Measurements from ENCODE around the gene CLPTM1L. TPM values are rescaled to one million over a fixed set of nuclear protein-coding genes. Genes with fewer than 3 reads are reported as not detected.

The CLPTM1L gene
- total RNA-seq, 2 donors from 2014 or later, result 68.0 to 89.4 TPM

DNA sequence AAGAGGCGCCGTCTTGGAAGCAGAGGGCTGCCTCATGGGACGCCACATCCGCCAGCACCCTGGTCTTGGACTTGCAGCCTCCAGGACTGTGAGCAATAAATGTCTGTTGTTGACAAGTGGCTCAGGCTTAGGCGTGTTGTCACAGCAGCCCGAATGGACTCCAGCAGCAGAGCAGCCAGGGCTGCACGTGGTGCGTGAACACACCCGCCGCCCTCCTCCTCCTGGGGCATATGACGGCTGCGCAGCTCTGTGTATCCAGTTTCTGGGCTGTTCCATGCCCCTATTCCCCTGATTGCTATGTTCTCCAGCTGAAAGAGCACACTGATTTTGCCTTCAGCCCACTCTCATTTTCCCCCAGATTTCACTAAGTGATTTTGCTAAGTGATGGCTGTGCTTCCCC is 36.0 kb upstream of the CLPTM1L start:
- Mint-ChIP-seq H3K4me3 (no peak overlapping the region), H3K9me3 (peaks cover 13% of the 10 kb centered on the region), H3K27me3 (ENCODE audit: insufficient read depth) (peaks cover 61% of the 10 kb centered on the region), H3K4me1 (peaks cover 4% of the 10 kb centered on the region), H3K27ac (no peak overlapping the region), H3K36me3 (ENCODE audit: low read depth) (no peaks in the 10 kb centered on the region)
- WGBS, 2 experiments (ENCODE audit: insufficient coverage in 1 of 2, insufficient read length in 1 of 2), result 85 to 87% methylated on average over 9 to 12 of the region's 12 CpGs
- H3K9me3 ChIP-seq (ENCODE audit: control insufficient read depth, low read length), result peaks cover 7% of the 10 kb centered on the region
- H3K9ac ChIP-seq (ENCODE audit: extremely low read depth, low read length, poor library complexity, severe bottlenecking), result no peak overlapping the region
- no peak overlapping the region for H3K4me3 ChIP-seq (ENCODE audit: low read length)
- no peaks in the 10 kb centered on the region for H3K36me3 ChIP-seq (ENCODE audit: control insufficient read depth, insufficient read depth, low read length)
- no peak for DNase-seq
- TF ChIP-seq, protein P1, sequence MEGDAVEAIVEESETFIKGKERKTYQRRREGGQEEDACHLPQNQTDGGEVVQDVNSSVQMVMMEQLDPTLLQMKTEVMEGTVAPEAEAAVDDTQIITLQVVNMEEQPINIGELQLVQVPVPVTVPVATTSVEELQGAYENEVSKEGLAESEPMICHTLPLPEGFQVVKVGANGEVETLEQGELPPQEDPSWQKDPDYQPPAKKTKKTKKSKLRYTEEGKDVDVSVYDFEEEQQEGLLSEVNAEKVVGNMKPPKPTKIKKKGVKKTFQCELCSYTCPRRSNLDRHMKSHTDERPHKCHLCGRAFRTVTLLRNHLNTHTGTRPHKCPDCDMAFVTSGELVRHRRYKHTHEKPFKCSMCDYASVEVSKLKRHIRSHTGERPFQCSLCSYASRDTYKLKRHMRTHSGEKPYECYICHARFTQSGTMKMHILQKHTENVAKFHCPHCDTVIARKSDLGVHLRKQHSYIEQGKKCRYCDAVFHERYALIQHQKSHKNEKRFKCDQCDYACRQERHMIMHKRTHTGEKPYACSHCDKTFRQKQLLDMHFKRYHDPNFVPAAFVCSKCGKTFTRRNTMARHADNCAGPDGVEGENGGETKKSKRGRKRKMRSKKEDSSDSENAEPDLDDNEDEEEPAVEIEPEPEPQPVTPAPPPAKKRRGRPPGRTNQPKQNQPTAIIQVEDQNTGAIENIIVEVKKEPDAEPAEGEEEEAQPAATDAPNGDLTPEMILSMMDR (conservative IDR thresholded peaks at IDR 0.05), result no peak
- H3K27me3 ChIP-seq (ENCODE audit: control insufficient read depth, insufficient read depth, low read length, poor library complexity, severe bottlenecking), result peaks cover 40% of the 10 kb centered on the region
- no peaks in the 10 kb centered on the region for H3K4me1 ChIP-seq (ENCODE audit: control insufficient read depth, insufficient read depth, low read length)
- no peak overlapping the region for H3K27ac ChIP-seq (ENCODE audit: low read depth, low read length)

DNA sequence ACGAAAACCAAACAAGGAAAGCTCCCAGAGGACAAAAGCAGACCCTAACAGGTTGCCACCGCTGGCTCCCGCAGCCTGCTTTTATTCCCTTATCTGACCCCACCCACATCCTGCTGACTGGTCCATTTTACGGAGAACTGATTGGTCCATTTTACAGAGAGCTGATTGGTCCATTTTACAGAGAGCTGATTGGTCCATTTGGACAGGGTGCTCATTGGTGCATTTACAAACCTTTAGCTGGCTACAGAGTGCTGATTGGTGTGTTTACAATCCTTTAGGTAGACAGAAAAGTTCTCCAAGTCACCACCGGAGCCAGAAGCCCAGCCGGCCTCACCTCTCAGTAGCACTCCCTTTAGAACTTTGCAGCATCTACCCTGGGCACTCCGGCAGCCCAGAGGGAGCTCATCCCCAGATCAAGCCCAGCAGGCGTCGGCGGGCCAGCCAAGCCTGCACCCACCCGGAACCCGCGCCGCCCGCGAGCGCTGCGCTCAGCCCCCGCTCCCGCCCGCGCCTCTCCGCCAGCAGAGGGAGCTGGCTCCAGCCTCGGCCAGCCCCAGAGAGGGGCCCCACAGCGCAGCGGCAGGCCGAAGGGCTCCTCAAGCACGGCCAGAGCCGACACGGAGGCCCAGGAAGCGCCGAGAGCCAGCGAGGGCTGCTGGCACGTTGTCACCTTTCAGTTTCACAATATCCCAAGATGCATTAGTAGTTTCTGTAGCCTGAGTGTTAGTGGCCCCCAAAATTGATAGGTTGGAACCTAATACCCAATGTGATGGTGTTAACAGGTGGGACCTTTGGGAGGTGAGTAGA is 35.3 kb upstream of the CLPTM1L start:
- Histone ChIP-seq H3K9ac (ENCODE audit: extremely low read depth, low read length, poor library complexity, severe bottlenecking) (no peak overlapping the region), H3K4me1 (ENCODE audit: control insufficient read depth, insufficient read depth, low read length) (no peaks in the 10 kb centered on the region), H3K27me3 (ENCODE audit: control insufficient read depth, insufficient read depth, low read length, poor library complexity, severe bottlenecking) (peaks cover 38% of the 10 kb centered on the region), H3K9me3 (ENCODE audit: control insufficient read depth, low read length) (peaks cover 7% of the 10 kb centered on the region), H3K36me3 (ENCODE audit: control insufficient read depth, insufficient read depth, low read length) (no peaks in the 10 kb centered on the region), H3K4me3 (ENCODE audit: low read length) (no peak overlapping the region), H3K27ac (ENCODE audit: low read depth, low read length) (no peak overlapping the region)
- H3K9me3 Mint-ChIP-seq, result peaks cover 13% of the 10 kb centered on the region
- peak; percentile 91 for DNase-seq
- H3K27ac Mint-ChIP-seq, result no peak overlapping the region
- WGBS, 2 experiments (ENCODE audit: insufficient coverage in 1 of 2, insufficient read length in 1 of 2), result 23 to 75% methylated on average over 4 to 34 of the region's 34 CpGs
- H3K36me3 Mint-ChIP-seq (ENCODE audit: low read depth), result no peaks in the 10 kb centered on the region
- TF ChIP-seq, protein P1 (conservative IDR thresholded peaks at IDR 0.05), result peak; percentile 100
- peaks cover 56% of the 10 kb centered on the region for H3K27me3 Mint-ChIP-seq (ENCODE audit: insufficient read depth)
- no peak overlapping the region for H3K4me3 Mint-ChIP-seq
- H3K4me1 Mint-ChIP-seq, result no peaks in the 10 kb centered on the region

DNA sequence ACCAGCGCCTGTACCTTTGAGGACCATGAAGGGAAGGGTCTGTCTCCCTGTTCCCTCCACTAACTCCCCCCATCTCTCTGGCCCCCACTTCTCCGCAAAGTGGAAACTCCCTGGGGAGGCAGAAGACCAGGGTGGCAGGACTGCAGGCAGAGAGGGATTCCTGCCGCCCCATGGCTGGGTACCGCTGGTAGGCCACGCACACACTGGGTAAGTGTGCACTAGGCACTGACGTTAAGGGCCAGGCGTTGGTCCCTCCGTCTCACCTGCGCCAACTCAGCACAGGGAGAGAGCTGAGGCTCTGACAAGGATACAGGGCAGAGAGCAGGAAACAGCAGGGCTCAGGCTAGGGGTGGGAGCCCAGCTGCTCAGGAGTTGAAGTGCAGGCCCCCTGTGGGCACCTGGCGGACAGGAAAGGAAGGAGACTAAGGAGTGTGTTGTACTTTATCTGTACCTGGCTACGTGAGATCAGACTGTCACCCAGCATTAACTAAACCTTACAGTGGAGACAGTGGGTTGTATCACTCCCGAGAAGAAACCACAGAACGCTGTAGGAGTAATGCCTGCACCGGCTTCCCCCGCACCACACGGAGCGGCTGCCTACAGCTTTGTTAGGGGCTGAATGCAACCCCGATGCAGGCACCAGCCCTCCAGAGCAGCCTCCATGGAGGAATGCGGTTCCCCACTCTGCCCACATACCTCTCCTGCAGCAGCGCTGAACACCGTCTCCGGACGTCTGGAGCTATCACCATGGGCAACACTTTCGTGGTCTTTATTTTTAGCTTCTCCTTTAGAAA is 34.2 kb upstream of the CLPTM1L start:
- Mint-ChIP-seq H3K36me3 (ENCODE audit: low read depth) (no peaks in the 10 kb centered on the region), H3K27me3 (ENCODE audit: insufficient read depth) (peaks cover 52% of the 10 kb centered on the region), H3K27ac (no peak overlapping the region), H3K9me3 (peaks cover 13% of the 10 kb centered on the region), H3K4me3 (no peak overlapping the region), H3K4me1 (no peaks in the 10 kb centered on the region)
- Histone ChIP-seq H3K36me3 (ENCODE audit: control insufficient read depth, insufficient read depth, low read length) (no peaks in the 10 kb centered on the region), H3K4me1 (ENCODE audit: control insufficient read depth, insufficient read depth, low read length) (no peaks in the 10 kb centered on the region), H3K27me3 (ENCODE audit: control insufficient read depth, insufficient read depth, low read length, poor library complexity, severe bottlenecking) (peaks cover 27% of the 10 kb centered on the region), H3K27ac (ENCODE audit: low read depth, low read length) (no peak overlapping the region), H3K9me3 (ENCODE audit: control insufficient read depth, low read length) (peaks cover 7% of the 10 kb centered on the region), H3K9ac (ENCODE audit: extremely low read depth, low read length, poor library complexity, severe bottlenecking) (no peak overlapping the region), H3K4me3 (ENCODE audit: low read length) (no peak overlapping the region)
- 92 to 94% methylated on average over 16 to 24 of the region's 24 CpGs for WGBS, 2 experiments (ENCODE audit: insufficient coverage in 1 of 2, insufficient read length in 1 of 2)
- TF ChIP-seq, protein P1 (conservative IDR thresholded peaks at IDR 0.05), result no peak
- no peak for DNase-seq

Data from endodermal cell (in vitro differentiated cells).